Suprapubic skin (tissue), 4 donors: ENCODE data around the gene GOLGA3. TPM values are rescaled to one million over a fixed set of nuclear protein-coding genes. Genes with fewer than 3 reads are reported as not detected.

Experiments used
- DNase-seq, 2 donors: peaks; one replicate each; pipeline ENCODE4 v3.0.0-alpha.2; 2019; ENCODE audit warnings: low spot score in 2 of 2
- H3K27ac ChIP-seq: fragments of 200-600 bp; sonication (generic); one replicate; pipeline ENCODE4 v1.5.1; 2019
- H3K27me3 ChIP-seq: fragments of 200-600 bp; sonication (generic); one replicate; pipeline ENCODE4 v1.5.1; 2019
- H3K36me3 ChIP-seq: fragments of 200-600 bp; sonication (generic); one replicate; pipeline ENCODE4 v1.5.1; 2019
- H3K4me1 ChIP-seq: fragments of 200-600 bp; sonication (generic); one replicate; pipeline ENCODE4 v1.5.1; 2019
- H3K4me3 ChIP-seq: fragments of 200-600 bp; sonication (generic); one replicate; pipeline ENCODE4 v1.5.1; 2019; ENCODE audit warnings: mild to moderate bottlenecking
- H3K9me3 ChIP-seq: fragments of 200-600 bp; sonication (generic); one replicate; pipeline ENCODE4 v1.5.1; 2019
- CTCF ChIP-seq, 2 donors: fragments of 200-600 bp in 1 of 2; fragments of 450-650 bp in 1 of 2; sonication (generic) in 1 of 2; IDR thresholded peaks; one replicate each; pipeline ENCODE4 v1.5.1; 2016 to 2019; ENCODE audit warnings: antibody characterized with exemption in 2 of 2, mild to moderate bottlenecking in 1 of 2, moderate library complexity in 1 of 2
- EP300 ChIP-seq: sonication (generic); formaldehyde crosslinking; IDR thresholded peaks from one replicate; pipeline ENCODE4 v1.6.1; 2017; ENCODE audit warnings: antibody characterized with exemption
- POLR2A ChIP-seq, 2 donors: fragments of 450-650 bp; IDR thresholded peaks; one replicate each; pipeline ENCODE4 v1.6.1; 2017; ENCODE audit warnings: antibody characterized with exemption in 2 of 2, mild to moderate bottlenecking in 2 of 2, moderate library complexity in 2 of 2
- POLR2AphosphoS5 ChIP-seq, 3 donors: sonication (generic); formaldehyde crosslinking; IDR thresholded peaks; one replicate each; pipeline ENCODE4 v1.6.1; 2017; ENCODE audit warnings: antibody characterized with exemption in 3 of 3
- WGBS: methylation state at CpG from one replicate; pipeline ENCODE4 v1.1.5; 2018; 5-methylcytosine and 5-hydroxymethylcytosine counted together
- total RNA-seq, 4 donors: library from RNA; depleted of rRNA; stranded (reverse); fragments of >200 nt; gene quantifications; one replicate each; pipeline ENCODE4 v1.1.0, GENCODE V29; 2016

Gene GOLGA3
- total RNA-seq, 4 donors from 2014 or later = 75.8 to 98.4 (median 81.0) TPM

- TF ChIP-seq EP300 = no peak
- no peak for TF ChIP-seq POLR2A (IDR thresholded peaks at IDR 0.05)
- no peak for TF ChIP-seq CTCF (IDR thresholded peaks at IDR 0.05)
- TF ChIP-seq POLR2AphosphoS5 (IDR thresholded peaks at IDR 0.05) = no peak
- no peak for DNase-seq
- H3K4me3 ChIP-seq = no peak overlapping the region
- peaks cover 88% of the 10 kb centered on the region for H3K36me3 ChIP-seq
- no peaks in the 10 kb centered on the region for H3K4me1 ChIP-seq
- H3K27ac ChIP-seq = no peak overlapping the region
- H3K9me3 ChIP-seq = no peaks in the 10 kb centered on the region
- WGBS = 97% methylated on average over 15 of the region's 15 CpGs
- H3K27me3 ChIP-seq = no peaks in the 10 kb centered on the region
These were observed 40.8 kb downstream of the GOLGA3 start for GRCh38 chr12:132787877-132788276.

GRCh38 chr12:132786192-132786591 is 42.5 kb downstream of the GOLGA3 start:
- H3K36me3 ChIP-seq = peaks cover 92% of the 10 kb centered on the region
- 91% methylated on average over 9 of the region's 21 CpGs for WGBS
- no peak for DNase-seq
- H3K4me3 ChIP-seq = no peak overlapping the region
- no peak overlapping the region for H3K27ac ChIP-seq
- no peaks in the 10 kb centered on the region for H3K4me1 ChIP-seq
- no peaks in the 10 kb centered on the region for H3K27me3 ChIP-seq
- H3K9me3 ChIP-seq = no peaks in the 10 kb centered on the region
- TF ChIP-seq POLR2AphosphoS5 (IDR thresholded peaks at IDR 0.05) = no peak
- TF ChIP-seq CTCF (IDR thresholded peaks at IDR 0.05) = no peak
- TF ChIP-seq EP300 = no peak
- no peak for TF ChIP-seq POLR2A (IDR thresholded peaks at IDR 0.05)

- 85% methylated on average over 9 of the region's 9 CpGs for WGBS
- H3K4me3 ChIP-seq = no peak overlapping the region
- no peak overlapping the region for H3K27ac ChIP-seq
- TF ChIP-seq POLR2A (IDR thresholded peaks at IDR 0.05) = no peak
- TF ChIP-seq POLR2AphosphoS5 (IDR thresholded peaks at IDR 0.05) = no peak
- TF ChIP-seq EP300 = no peak
- no peak for TF ChIP-seq CTCF (IDR thresholded peaks at IDR 0.05)
- H3K4me1 ChIP-seq = no peaks in the 10 kb centered on the region
- no peak for DNase-seq
- H3K36me3 ChIP-seq = peaks cover 93% of the 10 kb centered on the region
- H3K27me3 ChIP-seq = no peaks in the 10 kb centered on the region
- H3K9me3 ChIP-seq = no peaks in the 10 kb centered on the region
These were observed 44.1 kb downstream of the GOLGA3 start for GRCh38 chr12:132784580-132784979.

- no peak overlapping the region for H3K27ac ChIP-seq
These were observed 44.6 kb downstream of the GOLGA3 start for GRCh38 chr12:132783917-132784531.

GRCh38 chr12:132781938-132782337 is 46.7 kb downstream of the GOLGA3 start:
- TF ChIP-seq POLR2A (IDR thresholded peaks at IDR 0.05) (no peak), EP300 (no peak), POLR2AphosphoS5 (IDR thresholded peaks at IDR 0.05) (no peak), CTCF (IDR thresholded peaks at IDR 0.05) (no peak)
- H3K4me1 ChIP-seq = no peaks in the 10 kb centered on the region
- WGBS = 86% methylated on average over 5 of the region's 12 CpGs
- no peak for DNase-seq
- no peaks in the 10 kb centered on the region for H3K27me3 ChIP-seq
- H3K36me3 ChIP-seq = peaks cover 96% of the 10 kb centered on the region
- H3K27ac ChIP-seq = no peak overlapping the region
- no peak overlapping the region for H3K4me3 ChIP-seq
- no peaks in the 10 kb centered on the region for H3K9me3 ChIP-seq

More at GRCh38 chr12:132783917-132784531, 44.6 kb downstream of the GOLGA3 start:
- Histone ChIP-seq H3K4me3 (no peak overlapping the region), H3K36me3 (peaks cover 92% of the 10 kb centered on the region), H3K27me3 (no peaks in the 10 kb centered on the region), H3K9me3 (no peaks in the 10 kb centered on the region), H3K4me1 (no peaks in the 10 kb centered on the region)
- TF ChIP-seq POLR2A (IDR thresholded peaks at IDR 0.05) = no peak
- TF ChIP-seq EP300 = no peak
- no peak for TF ChIP-seq CTCF (IDR thresholded peaks at IDR 0.05)
- TF ChIP-seq POLR2AphosphoS5 (IDR thresholded peaks at IDR 0.05) = no peak
- WGBS = 71% methylated on average over 15 of the region's 22 CpGs
- no peak for DNase-seq
